ENCODE measurements around the gene TRIM34. TPM values are rescaled to one million over a fixed set of nuclear protein-coding genes. Genes with fewer than 3 reads are reported as not detected.

TRIM34 gene
- total RNA-seq, 2 donors from 2014 or later, result 6.2 to 7.8 TPM

GRCh38 chr11:5622802-5623201 is 2.0 kb upstream of the TRIM34 start:
- Histone ChIP-seq H3K9me3 (no peaks in the 10 kb centered on the region), H3K36me3 (no peaks in the 10 kb centered on the region)
- intact Hi-C loops (cut with DNase I), result loop anchor here (10.0 kb wide), 1 partner anchor 62 kb away; the partner anchor contains the start of genes TRIM22 and TRIM5

GRCh38 chr11:5625281-5625680 is 480 bp downstream of the TRIM34 start:
- no peak for TF ChIP-seq CTCF (IDR thresholded peaks at IDR 0.05)
- no peak for DNase-seq
- H3K36me3 ChIP-seq, result no peaks in the 10 kb centered on the region
- no peaks in the 10 kb centered on the region for H3K27me3 ChIP-seq
- peak overlapping the region; percentile 39 to 51 for H3K9ac ChIP-seq (ENCODE audit: low read depth in 2 of 2, low read length in 2 of 2)
- no peaks in the 10 kb centered on the region for H3K9me3 ChIP-seq
- H3K4me1 ChIP-seq, result peaks cover 12% of the 10 kb centered on the region
- H3K27ac ChIP-seq, result peak overlapping the region; percentile 81
- H3K4me3 ChIP-seq, result peak overlapping the region; percentile 55
- intact Hi-C loops (cut with DNase I), result loop anchor here (10.0 kb wide), 1 partner anchor 60 kb away; the partner anchor contains the start of genes TRIM22 and TRIM5

More at GRCh38 chr11:5622802-5623201, 2.0 kb upstream of the TRIM34 start:
- Histone ChIP-seq H3K27me3 (no peaks in the 10 kb centered on the region), H3K4me3 (no peak overlapping the region), H3K4me1 (peaks cover 12% of the 10 kb centered on the region), H3K27ac (no peak overlapping the region), H3K9ac (ENCODE audit: low read depth in 2 of 2, low read length in 2 of 2) (no peak overlapping the region)
- no peak for TF ChIP-seq CTCF (IDR thresholded peaks at IDR 0.05)
- no peak for DNase-seq

- Histone ChIP-seq H3K36me3 (no peaks in the 10 kb centered on the region), H3K27me3 (no peaks in the 10 kb centered on the region), H3K4me3 (no peak overlapping the region), H3K4me1 (peaks cover 7% of the 10 kb centered on the region), H3K9me3 (no peaks in the 10 kb centered on the region), H3K27ac (no peak overlapping the region), H3K9ac (ENCODE audit: low read depth in 2 of 2, low read length in 2 of 2) (peak overlapping the region in 1 of 2 donors; percentile 39)
- TF ChIP-seq CTCF (IDR thresholded peaks at IDR 0.05), result no peak
- intact Hi-C loops (cut with DNase I), result loop anchor here (10.0 kb wide), 1 partner anchor 59 kb away; the partner anchor contains the start of genes TRIM22 and TRIM5
- no peak for DNase-seq
Measured at GRCh38 chr11:5626196-5626595, 1.4 kb downstream of the TRIM34 start.

- no peak for TF ChIP-seq CTCF (IDR thresholded peaks at IDR 0.05)
- DNase-seq, result no peak
- Histone ChIP-seq H3K9me3 (no peaks in the 10 kb centered on the region), H3K4me1 (no peaks in the 10 kb centered on the region), H3K9ac (ENCODE audit: low read depth in 2 of 2, low read length in 2 of 2) (no peak overlapping the region), H3K36me3 (no peaks in the 10 kb centered on the region), H3K27me3 (no peaks in the 10 kb centered on the region), H3K27ac (no peak overlapping the region), H3K4me3 (no peak overlapping the region)
- intact Hi-C loops (cut with DNase I), result no loop called here
Measured at GRCh38 chr11:5631417-5631816, 6.6 kb downstream of the TRIM34 start.

GRCh38 chr11:5631969-5632635 is 7.3 kb downstream of the TRIM34 start:
- Histone ChIP-seq H3K36me3 (no peaks in the 10 kb centered on the region), H3K4me3 (no peak overlapping the region), H3K9me3 (no peaks in the 10 kb centered on the region), H3K27me3 (no peaks in the 10 kb centered on the region), H3K4me1 (no peaks in the 10 kb centered on the region), H3K27ac (no peak overlapping the region), H3K9ac (ENCODE audit: low read depth in 2 of 2, low read length in 2 of 2) (no peak overlapping the region)
- DNase-seq, result no peak
- intact Hi-C loops (cut with DNase I), result no loop called here
- no peak for TF ChIP-seq CTCF (IDR thresholded peaks at IDR 0.05)
